ENCODE data around the gene TBC1D30.

TBC1D30 gene

DNA sequence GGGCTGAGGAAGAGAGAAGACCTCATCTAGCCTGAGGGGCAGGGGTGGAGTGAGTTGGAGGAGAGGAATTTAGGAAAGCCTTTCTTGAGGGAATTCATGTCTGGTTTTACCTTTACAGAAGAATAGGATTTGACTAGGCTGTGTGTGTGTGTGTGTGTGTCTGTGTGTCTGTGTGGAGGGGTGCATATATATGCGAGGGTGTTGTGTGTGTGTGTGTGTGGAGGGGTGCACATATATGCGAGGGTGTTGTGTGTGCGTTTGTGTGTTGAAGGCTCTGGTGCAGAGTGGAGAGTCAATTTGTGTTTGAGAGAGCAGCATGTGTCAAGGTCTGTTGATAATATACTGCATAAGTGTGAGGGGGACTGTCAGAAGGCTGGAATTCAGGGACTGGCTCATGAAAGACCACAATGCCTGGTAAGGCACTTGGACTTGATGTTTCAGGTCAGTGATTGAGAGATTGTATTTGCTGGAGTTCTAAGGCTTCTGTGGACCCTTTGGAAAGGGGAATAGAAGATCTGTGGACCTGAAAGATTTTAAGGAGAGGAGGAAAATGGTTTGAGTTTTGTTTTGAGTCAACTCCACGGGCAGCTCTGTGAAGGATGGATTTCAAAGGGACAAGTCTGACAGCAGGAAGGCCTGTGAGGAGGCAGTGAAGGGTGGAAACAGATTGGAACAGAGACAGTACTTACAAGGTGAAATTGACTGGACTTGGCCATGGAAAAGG lies 34.6 kb downstream of the TBC1D30 start:
- Histone ChIP-seq H3F3A (ENCODE audit: insufficient read depth, low read length) (no peaks in the 10 kb centered on the region), H3K27me3 (replicated peaks; ENCODE audit: insufficient read depth, low read length) (no peaks in the 10 kb centered on the region), H4K20me1 (ENCODE audit: insufficient read depth, low read length) (no peaks in the 10 kb centered on the region), H2AFZ (ENCODE audit: low read length) (no peak overlapping the region), H3K4me3 (ENCODE audit: low read length) (no peak overlapping the region), H3K79me2 (ENCODE audit: low read length) (no peaks in the 10 kb centered on the region), H3K9ac (ENCODE audit: low read length) (no peak overlapping the region), H3K4me1 (ENCODE audit: low read length) (peaks cover 23% of the 10 kb centered on the region), H3K27ac (ENCODE audit: low read length) (no peak overlapping the region), H3K9me2 (replicated peaks; ENCODE audit: insufficient read depth, low read length) (no peaks in the 10 kb centered on the region), H3K36me3 (replicated peaks; ENCODE audit: insufficient read depth, low read length) (no peaks in the 10 kb centered on the region), H3K4me2 (ENCODE audit: low read depth, low read length) (no peak overlapping the region), H3K9me3 (replicated peaks; ENCODE audit: insufficient read depth, low read length) (no peaks in the 10 kb centered on the region)
- TF ChIP-seq, protein P1, sequence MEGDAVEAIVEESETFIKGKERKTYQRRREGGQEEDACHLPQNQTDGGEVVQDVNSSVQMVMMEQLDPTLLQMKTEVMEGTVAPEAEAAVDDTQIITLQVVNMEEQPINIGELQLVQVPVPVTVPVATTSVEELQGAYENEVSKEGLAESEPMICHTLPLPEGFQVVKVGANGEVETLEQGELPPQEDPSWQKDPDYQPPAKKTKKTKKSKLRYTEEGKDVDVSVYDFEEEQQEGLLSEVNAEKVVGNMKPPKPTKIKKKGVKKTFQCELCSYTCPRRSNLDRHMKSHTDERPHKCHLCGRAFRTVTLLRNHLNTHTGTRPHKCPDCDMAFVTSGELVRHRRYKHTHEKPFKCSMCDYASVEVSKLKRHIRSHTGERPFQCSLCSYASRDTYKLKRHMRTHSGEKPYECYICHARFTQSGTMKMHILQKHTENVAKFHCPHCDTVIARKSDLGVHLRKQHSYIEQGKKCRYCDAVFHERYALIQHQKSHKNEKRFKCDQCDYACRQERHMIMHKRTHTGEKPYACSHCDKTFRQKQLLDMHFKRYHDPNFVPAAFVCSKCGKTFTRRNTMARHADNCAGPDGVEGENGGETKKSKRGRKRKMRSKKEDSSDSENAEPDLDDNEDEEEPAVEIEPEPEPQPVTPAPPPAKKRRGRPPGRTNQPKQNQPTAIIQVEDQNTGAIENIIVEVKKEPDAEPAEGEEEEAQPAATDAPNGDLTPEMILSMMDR (IDR thresholded peaks at IDR 0.05; ENCODE audit: low read length): no peak
- TF ChIP-seq EZH2 (optimal IDR thresholded peaks at IDR 0.05; ENCODE audit: low read depth, low read length): no peak
- no peak for TF ChIP-seq EZH2phosphoT487 (IDR thresholded peaks at IDR 0.05; ENCODE audit: low read length)
- DNase-seq: no peak

DNA sequence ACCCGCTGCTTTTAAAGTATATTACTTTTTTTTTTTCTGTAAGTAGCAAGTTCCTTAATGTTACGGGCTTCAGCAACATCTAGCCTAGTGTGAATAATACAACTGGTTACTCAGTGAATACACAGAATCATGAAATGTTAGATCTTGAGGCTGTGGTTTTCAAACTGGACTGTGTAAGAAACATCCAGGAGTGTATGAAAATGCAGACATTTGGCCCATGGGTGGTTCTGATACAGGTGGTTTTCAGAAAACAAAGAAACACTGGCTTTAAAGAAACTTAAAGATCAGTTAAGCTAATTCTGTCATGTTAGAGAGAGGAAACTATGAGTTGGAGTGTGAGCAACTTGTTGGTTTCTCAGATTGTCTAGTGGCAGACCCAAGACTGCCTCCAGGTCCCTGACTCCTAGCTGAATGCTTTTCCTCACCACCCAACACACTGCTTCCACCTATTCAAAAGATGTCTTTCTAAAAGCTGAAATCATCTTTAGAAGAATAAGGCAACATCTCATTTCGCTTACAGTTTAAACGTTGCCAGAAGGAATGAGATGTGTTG lies 36.1 kb downstream of the TBC1D30 start:
- peaks cover 23% of the 10 kb centered on the region for H3K4me1 ChIP-seq (ENCODE audit: low read length)
- no peak for DNase-seq

DNA sequence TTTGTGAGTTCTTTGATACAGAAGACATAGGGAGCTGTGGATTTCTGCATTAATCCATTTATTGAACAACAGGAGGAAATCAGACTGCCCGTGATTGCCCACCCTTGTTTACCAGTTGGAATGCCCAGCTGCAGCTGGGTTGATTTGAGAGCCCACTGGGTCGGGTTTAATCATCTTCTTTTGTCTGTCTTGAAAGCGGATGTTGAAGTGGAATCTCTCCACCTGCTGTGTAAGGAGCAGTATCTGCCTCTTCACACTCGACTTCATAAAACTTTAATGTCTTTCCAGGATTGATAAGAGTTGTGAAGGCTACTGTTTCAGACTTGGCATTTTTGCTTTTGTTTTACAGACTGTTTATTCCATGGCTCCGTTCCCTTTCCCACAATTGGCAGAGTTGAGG lies 39.9 kb downstream of the TBC1D30 start:
- Histone ChIP-seq H3F3A (ENCODE audit: insufficient read depth, low read length) (no peaks in the 10 kb centered on the region), H3K9me3 (replicated peaks; ENCODE audit: insufficient read depth, low read length) (no peaks in the 10 kb centered on the region), H3K27ac (ENCODE audit: low read length) (no peak overlapping the region), H3K9ac (ENCODE audit: low read length) (no peak overlapping the region), H3K9me2 (replicated peaks; ENCODE audit: insufficient read depth, low read length) (no peaks in the 10 kb centered on the region), H3K27me3 (replicated peaks; ENCODE audit: insufficient read depth, low read length) (no peaks in the 10 kb centered on the region), H2AFZ (ENCODE audit: low read length) (no peak overlapping the region), H3K79me2 (ENCODE audit: low read length) (no peaks in the 10 kb centered on the region), H3K4me3 (ENCODE audit: low read length) (no peak overlapping the region), H3K4me2 (ENCODE audit: low read depth, low read length) (no peak overlapping the region), H4K20me1 (ENCODE audit: insufficient read depth, low read length) (no peaks in the 10 kb centered on the region), H3K4me1 (ENCODE audit: low read length) (peaks cover 23% of the 10 kb centered on the region), H3K36me3 (replicated peaks; ENCODE audit: insufficient read depth, low read length) (no peaks in the 10 kb centered on the region)
- DNase-seq: no peak
- TF ChIP-seq EZH2phosphoT487 (IDR thresholded peaks at IDR 0.05; ENCODE audit: low read length) (no peak), EZH2 (optimal IDR thresholded peaks at IDR 0.05; ENCODE audit: low read depth, low read length) (no peak)
- TF ChIP-seq, protein P1 (IDR thresholded peaks at IDR 0.05; ENCODE audit: low read length): no peak

More for the DNA sequence above, 36.1 kb downstream of the TBC1D30 start:
- H3K9me2 ChIP-seq (replicated peaks; ENCODE audit: insufficient read depth, low read length): no peaks in the 10 kb centered on the region
- H3K36me3 ChIP-seq (replicated peaks; ENCODE audit: insufficient read depth, low read length): no peaks in the 10 kb centered on the region
- no peak for TF ChIP-seq EZH2 (optimal IDR thresholded peaks at IDR 0.05; ENCODE audit: low read depth, low read length)
- no peaks in the 10 kb centered on the region for H3K27me3 ChIP-seq (replicated peaks; ENCODE audit: insufficient read depth, low read length)
- H3F3A ChIP-seq (ENCODE audit: insufficient read depth, low read length): no peaks in the 10 kb centered on the region
- H3K9ac ChIP-seq (ENCODE audit: low read length): no peak overlapping the region
- H3K4me2 ChIP-seq (ENCODE audit: low read depth, low read length): no peak overlapping the region
- H3K4me3 ChIP-seq (ENCODE audit: low read length): no peak overlapping the region
- H3K79me2 ChIP-seq (ENCODE audit: low read length): no peaks in the 10 kb centered on the region
- no peaks in the 10 kb centered on the region for H3K9me3 ChIP-seq (replicated peaks; ENCODE audit: insufficient read depth, low read length)
- no peak overlapping the region for H2AFZ ChIP-seq (ENCODE audit: low read length)
- no peaks in the 10 kb centered on the region for H4K20me1 ChIP-seq (ENCODE audit: insufficient read depth, low read length)
- H3K27ac ChIP-seq (ENCODE audit: low read length): no peak overlapping the region

DNA sequence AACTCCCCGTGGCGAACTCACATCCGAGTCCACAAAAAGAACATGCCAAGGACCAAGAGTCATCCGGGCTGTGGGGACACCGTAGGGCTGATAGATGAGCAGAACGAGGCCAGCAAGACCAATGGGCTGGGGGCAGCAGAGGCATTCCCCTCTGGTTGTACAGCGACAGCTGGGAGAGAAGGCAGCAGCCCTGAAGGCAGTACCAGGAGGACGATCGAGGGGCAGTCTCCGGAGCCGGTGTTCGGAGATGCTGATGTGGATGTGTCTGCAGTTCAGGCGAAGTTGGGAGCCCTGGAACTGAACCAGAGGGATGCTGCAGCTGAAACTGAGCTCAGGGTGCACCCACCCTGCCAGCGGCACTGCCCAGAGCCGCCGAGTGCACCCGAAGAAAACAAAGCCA lies 50.7 kb downstream of the TBC1D30 start:
- no peak for DNase-seq
- TF ChIP-seq EZH2phosphoT487 (IDR thresholded peaks at IDR 0.05; ENCODE audit: low read length): no peak
- Histone ChIP-seq H3K4me1 (ENCODE audit: low read length) (no peaks in the 10 kb centered on the region), H4K20me1 (ENCODE audit: insufficient read depth, low read length) (no peaks in the 10 kb centered on the region), H3F3A (ENCODE audit: insufficient read depth, low read length) (no peaks in the 10 kb centered on the region), H3K9ac (ENCODE audit: low read length) (no peak overlapping the region), H3K4me3 (ENCODE audit: low read length) (no peak overlapping the region), H3K36me3 (replicated peaks; ENCODE audit: insufficient read depth, low read length) (no peaks in the 10 kb centered on the region), H3K79me2 (ENCODE audit: low read length) (no peaks in the 10 kb centered on the region), H3K9me3 (replicated peaks; ENCODE audit: insufficient read depth, low read length) (no peaks in the 10 kb centered on the region), H3K27ac (ENCODE audit: low read length) (no peak overlapping the region), H3K9me2 (replicated peaks; ENCODE audit: insufficient read depth, low read length) (no peaks in the 10 kb centered on the region), H3K4me2 (ENCODE audit: low read depth, low read length) (no peak overlapping the region), H3K27me3 (replicated peaks; ENCODE audit: insufficient read depth, low read length) (no peaks in the 10 kb centered on the region), H2AFZ (ENCODE audit: low read length) (no peak overlapping the region)
